AG08395 (cell line): ENCODE measurements around the gene RARRES2.
"Not testable (repeated sequence)": the region's sequence is repeated elsewhere in the genome, so short reads cannot be mapped to it uniquely, and the experiment has no call there.

Experiments
- DNase-seq: peaks from one replicate; pipeline ENCODE4 v3.0.0; 2012; ENCODE audit warnings: mixed read lengths, low spot score

The RARRES2 gene

GRCh38 chr7:150317748-150318444 is 23.5 kb downstream of the RARRES2 start:
- DNase-seq = peak; percentile 52

- not testable (repeated sequence) for DNase-seq
Measured at GRCh38 chr7:150316987-150317386, 24.4 kb downstream of the RARRES2 start.

DNA sequence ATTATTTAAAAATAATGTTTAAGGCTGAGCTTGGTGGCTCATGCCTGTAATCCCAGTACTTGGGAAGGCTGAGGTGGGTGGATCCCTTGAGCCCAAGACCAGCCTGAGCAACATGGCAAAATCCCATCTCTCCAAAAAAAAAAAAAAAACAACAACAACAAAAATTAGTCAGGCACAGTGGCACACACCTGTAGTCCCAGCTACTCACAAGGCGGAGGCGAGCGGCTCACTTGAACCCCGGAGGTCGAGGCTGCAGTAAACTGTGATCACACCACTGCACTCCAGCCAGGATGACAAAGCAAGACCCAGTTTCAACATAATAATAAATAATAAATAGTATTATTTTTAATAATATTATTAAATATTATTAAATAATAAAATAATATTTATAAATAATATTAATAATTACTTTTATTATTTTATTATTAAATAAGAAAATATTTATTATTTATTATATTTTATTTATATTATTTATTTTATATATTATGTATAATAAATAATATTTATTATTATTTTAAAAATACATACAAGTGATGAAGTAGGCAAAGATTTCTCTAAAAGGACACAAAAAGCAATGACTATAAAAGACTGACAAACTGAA is 26.7 kb downstream of the RARRES2 start:
- no peak for DNase-seq

- no peak for DNase-seq
Measured at GRCh38 chr7:150313870-150314269, 27.6 kb downstream of the RARRES2 start.

DNA sequence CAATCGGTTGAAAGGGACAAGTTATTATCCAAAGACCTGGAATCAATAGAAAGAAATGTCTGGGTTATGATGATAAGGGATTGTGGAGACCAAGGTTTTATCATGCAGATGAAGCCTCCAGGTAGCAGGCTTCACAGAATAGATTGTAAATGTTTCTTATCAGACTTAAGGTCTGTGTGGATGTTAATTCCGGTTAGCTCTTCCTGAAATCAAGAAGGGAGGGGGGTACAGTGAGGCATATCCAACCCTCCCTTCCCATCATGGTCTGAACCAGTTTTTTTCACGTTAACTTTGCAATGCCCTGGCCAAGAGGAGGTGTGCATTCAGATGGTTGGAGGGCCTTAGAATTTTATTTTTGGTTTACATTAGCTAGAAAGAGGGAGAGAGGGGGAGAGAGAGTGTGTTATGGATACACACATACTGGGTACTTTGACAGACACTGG is 28.0 kb downstream of the RARRES2 start:
- no peak for DNase-seq

DNA sequence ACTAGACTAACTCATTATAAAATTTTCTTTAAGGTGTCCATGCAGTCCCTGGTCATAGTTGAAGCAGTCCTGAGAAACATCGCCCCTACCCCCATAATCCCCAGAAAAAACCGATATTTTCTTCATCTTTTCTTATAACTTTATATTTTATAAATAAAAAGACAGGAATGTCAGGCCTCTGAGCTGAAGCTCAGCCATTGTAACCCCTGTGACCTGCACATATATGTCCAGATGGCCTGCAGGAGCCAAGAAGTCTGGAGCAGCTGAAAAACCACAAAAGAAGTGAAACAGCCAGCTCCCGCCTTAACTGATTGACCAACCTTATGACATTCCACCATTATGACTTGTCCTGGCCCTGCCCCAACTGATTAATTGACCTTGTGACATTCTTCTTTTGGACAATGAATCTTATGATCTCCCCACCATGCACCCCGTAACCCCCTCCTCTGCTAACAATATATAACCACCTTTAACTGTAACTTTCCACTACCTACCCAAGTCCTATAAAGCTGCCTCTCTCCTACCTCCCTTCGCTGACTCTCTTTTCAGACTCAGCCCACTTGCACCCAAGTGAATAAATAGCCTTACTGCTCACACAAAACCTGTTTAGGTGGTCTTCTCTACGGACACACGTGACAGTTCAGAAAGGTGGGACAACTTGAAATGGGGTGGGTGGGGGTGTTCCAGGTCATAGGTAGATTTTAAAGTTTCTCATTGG is 28.6 kb downstream of the RARRES2 start:
- peak; percentile 30 for DNase-seq

GRCh38 chr7:150311711-150312110 is 29.7 kb downstream of the RARRES2 start:
- DNase-seq = no peak

DNA sequence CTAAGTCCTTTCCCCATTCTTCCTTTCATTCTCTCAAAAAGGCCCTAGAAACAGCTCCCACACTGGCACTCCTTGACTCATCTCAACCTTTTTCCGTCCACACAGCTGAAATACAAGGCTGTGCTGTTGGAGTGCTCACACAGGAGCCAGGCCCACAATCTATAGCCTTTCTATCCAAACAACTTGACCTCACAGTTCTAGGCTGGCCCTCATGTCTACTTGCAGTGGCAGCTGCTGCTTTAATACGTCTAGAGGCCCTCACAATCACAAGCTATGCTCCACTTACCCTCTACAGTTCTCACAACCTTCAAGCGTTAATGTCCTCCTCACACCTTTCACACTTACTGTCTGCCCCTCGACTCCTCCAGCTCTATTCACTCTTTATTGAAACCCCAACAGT is 30.3 kb downstream of the RARRES2 start:
- DNase-seq = no peak

- DNase-seq = no peak
Measured at GRCh38 chr7:150308575-150308974, 32.9 kb downstream of the RARRES2 start.

- DNase-seq = no peak
Measured at GRCh38 chr7:150307904-150308303, 33.5 kb downstream of the RARRES2 start.

DNA sequence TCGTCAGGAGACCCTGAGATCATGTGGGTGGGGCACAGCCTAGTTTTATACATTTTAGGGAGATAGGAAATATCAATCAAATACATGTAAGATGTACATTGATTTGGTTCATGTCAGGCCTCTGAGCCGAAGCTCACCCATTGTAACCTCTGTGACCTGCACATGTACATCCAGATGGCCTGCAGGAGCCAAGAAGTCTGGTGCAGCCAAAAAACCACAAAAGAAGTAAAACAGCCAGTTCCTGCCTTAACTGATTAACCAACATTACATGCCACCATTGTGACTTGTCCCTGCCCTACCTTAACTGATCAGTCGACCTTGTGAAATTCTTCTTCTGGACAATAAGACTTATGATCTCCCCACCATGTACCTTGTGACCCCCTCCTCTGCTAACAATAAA is 34.3 kb downstream of the RARRES2 start:
- DNase-seq = no peak

DNA sequence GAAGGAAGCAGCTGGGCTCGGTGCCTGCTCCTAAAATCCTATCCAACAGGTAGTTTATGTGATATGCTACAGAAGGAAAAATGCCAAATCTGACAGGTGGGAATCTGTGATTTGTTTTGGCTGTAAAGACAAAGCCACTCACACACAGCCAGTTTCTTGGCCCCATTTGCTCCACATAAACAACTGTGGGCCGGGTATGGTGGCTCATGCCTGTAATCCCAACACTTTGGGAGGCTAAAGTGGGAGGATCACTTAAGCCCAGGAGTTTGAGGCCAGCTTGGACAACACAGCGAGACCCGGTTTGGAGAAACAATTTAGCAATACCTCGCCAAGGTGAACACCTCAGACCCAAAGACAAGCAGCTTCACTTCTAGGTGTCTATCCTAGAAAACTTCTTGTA is 35.1 kb downstream of the RARRES2 start:
- DNase-seq = not testable (repeated sequence)

- DNase-seq = not testable (repeated sequence)
Measured at GRCh38 chr7:150305903-150306284, 35.5 kb downstream of the RARRES2 start.

DNA sequence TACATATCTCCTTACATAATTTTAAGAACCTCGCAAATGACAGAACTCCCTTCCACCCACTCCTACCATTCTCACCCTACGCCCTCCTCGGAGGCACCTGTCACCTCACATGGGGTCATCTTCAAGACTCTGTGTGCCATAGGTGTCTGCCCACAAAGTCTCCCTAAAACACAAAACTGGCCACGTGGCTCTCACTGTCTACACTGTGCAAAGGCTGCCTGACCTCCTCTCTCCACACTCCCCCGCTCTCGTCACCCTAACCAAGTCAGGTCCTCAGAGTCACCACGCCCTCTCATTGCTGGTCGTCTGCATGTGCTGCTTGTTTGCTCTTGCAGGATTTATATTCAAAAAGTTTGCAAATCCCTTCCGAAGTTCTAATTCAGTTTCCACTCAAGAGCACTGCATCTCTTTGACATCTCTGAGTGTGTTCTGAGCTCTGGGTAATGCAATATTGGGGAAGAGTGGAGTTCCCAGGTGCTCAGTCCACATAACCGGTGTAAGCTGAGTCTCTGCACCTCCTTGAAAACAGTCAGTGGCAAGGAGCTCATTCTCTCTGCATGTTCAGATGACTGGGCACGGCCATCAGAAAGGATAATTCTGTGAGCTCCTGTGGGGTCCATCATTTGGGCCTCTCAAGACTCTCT is 36.0 kb downstream of the RARRES2 start:
- not testable (repeated sequence) for DNase-seq

GRCh38 chr7:150304499-150305258 is 36.8 kb downstream of the RARRES2 start:
- not testable (repeated sequence) for DNase-seq

DNA sequence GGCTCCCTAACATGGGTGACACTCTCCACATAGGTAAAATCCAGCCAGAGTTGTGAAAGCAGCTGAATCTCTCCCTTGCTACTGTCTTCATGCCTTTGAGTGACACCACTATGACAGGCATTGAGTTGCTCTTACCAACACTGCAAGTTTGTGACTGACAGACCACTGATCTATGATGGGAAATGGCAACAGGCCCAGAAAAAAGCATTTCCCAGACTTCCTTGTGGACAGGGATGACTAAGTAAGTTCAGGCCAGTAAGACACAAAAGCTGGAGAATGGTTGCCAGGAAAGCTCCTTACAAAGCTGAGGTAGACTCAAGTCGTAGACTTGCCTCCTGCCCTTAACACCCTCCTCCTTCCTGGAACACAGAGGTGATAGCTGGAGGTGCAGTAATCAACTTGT is 38.5 kb downstream of the RARRES2 start:
- not testable (repeated sequence) for DNase-seq

- not testable (repeated sequence) for DNase-seq
Measured at GRCh38 chr7:150297978-150298377, 43.5 kb downstream of the RARRES2 start.

- not testable (repeated sequence) for DNase-seq
Measured at GRCh38 chr7:150296802-150297201, 44.6 kb downstream of the RARRES2 start.

DNA sequence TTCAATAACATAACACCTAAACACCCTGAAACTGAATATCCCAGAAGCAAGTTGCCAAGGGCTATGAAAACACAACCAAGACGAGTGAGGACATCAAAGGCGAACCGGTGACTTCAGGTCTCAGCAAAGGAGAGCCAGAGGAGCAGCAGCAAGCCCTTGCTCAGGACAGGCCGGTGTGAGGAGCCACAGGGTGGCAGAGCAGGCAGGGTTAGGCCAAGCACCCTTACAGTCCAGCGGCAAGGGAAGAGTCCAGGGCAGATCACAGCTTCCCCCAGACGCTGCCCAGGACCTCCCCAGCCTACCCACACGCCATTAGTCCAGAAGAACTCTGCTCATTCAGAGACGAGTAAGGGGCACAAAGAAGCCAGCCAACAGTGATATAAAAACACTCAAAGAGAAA is 45.8 kb downstream of the RARRES2 start:
- not testable (repeated sequence) for DNase-seq

DNA sequence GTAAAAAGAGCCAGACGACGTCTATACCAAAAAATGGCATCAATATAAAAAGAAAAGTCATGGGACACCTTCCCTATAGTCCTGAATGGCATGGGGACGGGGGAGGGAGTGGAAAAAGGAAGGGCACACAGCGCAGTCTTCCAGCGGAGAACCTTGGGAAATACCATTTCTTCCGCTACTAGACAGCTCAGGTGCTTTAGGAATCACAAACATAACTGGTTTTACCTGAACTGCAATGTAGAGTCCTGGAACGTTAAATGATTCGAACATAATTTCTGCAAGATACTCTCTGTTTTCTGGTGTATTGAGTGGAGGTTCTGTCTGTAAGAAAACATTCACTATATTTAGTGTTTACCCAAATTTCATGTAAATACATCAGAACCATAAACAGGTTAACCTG is 46.4 kb downstream of the RARRES2 start:
- DNase-seq = not testable (repeated sequence)

DNA sequence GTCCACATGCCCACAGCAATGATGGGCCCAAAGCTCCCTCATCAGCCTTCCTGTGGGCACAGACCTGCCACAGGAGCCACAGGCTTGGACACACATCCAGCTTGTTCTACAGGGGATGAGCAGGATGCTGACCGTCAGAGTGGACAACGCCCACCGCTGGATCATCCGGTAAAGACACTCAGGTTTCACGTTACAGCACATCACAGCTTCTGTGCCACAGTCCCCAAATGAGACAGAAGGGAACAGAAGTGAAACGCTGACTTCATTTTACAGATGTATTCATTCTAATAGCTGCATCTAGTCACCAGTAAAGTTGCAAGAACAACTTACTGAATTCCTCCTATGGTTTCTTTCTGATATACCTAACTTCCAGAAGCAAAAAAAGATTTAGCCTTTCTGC is 51.1 kb downstream of the RARRES2 start:
- not testable (repeated sequence) for DNase-seq

DNA sequence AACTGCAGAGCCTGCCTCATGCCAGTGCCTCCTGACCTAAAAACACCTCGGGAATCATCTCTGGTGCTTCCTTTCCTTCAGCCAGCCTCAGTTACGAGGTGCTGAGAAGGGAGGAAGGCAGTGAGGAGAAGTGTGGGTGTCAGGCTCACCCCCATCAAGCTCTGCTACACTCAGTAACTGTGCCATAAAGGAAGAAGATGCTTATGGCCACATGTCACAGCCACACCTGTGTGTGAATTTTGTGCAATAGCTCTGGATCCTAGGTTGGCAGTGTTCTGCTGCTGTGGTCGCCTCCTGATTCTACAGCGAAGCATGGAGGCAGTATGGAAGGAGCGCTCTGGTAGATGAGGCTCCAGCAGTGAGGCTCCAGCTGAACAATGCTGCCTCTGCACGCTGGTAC is 52.6 kb downstream of the RARRES2 start:
- DNase-seq = not testable (repeated sequence)
